HEK293T (cell line): ENCODE data around the gene INPP4B.

Experiments used
- CTCF ChIA-PET: fragments of 350-600 bp; formaldehyde crosslinking; extraction: SDS; loops from one replicate; lab custom pipeline; 2021; ENCODE audit warnings: antibody characterized with exemption, inconsistent platforms; lab: Yijun Ruan, JAX
- POLR2A ChIA-PET: fragments of 350-600 bp; formaldehyde crosslinking; extraction: SDS; loops from one replicate; lab custom pipeline; 2020; ENCODE audit warnings: antibody characterized with exemption, inconsistent platforms; lab: Yijun Ruan, JAX
- DNase-seq: peaks from one replicate; pipeline ENCODE4 v3.0.0; 2012; ENCODE audit warnings: mixed read lengths; ENCODE audit errors: extremely low spot score
- ARNT ChIP-seq: fragments of 450-650 bp; IDR thresholded peaks from 2 replicates; pipeline ENCODE4 v1.6.1; 2017; ENCODE audit warnings: mild to moderate bottlenecking
- BHLHE40 ChIP-seq: fragments of 450-650 bp; IDR thresholded peaks from 2 replicates; pipeline ENCODE4 v1.6.1; 2016; ENCODE audit warnings: mild to moderate bottlenecking, moderate library complexity, borderline replicate concordance
- CTBP1 ChIP-seq: fragments of 450-650 bp; IDR thresholded peaks from 2 replicates; pipeline ENCODE4 v1.6.1; 2016; ENCODE audit warnings: borderline replicate concordance
- ELF4 ChIP-seq: fragments of 450-650 bp; IDR thresholded peaks from 2 replicates; pipeline ENCODE4 v1.6.1; 2017; ENCODE audit warnings: antibody characterized with exemption
- FOXA1 ChIP-seq: fragments of 450-650 bp; IDR thresholded peaks from 2 replicates; pipeline ENCODE4 v1.6.1; 2016; ENCODE audit warnings: mild to moderate bottlenecking
- FOXK2 ChIP-seq: fragments of 450-650 bp; IDR thresholded peaks from 2 replicates; pipeline ENCODE4 v1.6.1; 2016; ENCODE audit warnings: mild to moderate bottlenecking
- FOXM1 ChIP-seq: fragments of 450-650 bp; IDR thresholded peaks from 2 replicates; pipeline ENCODE4 v1.6.1; 2017; ENCODE audit warnings: mild to moderate bottlenecking, borderline replicate concordance
- HDGF ChIP-seq: fragments of 450-650 bp; IDR thresholded peaks from 2 replicates; pipeline ENCODE4 v1.6.1; 2017; ENCODE audit warnings: antibody characterized with exemption, borderline replicate concordance
- L3MBTL2 ChIP-seq: fragments of 450-650 bp; conservative IDR thresholded peaks from 2 replicates; pipeline ENCODE4 v1.6.1; 2016; ENCODE audit warnings: mild to moderate bottlenecking
- LEF1 ChIP-seq: fragments of 450-650 bp; IDR thresholded peaks from 2 replicates; pipeline ENCODE4 v1.6.1; 2017; ENCODE audit warnings: mild to moderate bottlenecking, borderline replicate concordance
- NFRKB ChIP-seq: fragments of 450-650 bp; IDR thresholded peaks from 2 replicates; pipeline ENCODE4 v1.6.1; 2016; ENCODE audit warnings: mild to moderate bottlenecking, moderate library complexity
- PKNOX1 ChIP-seq: fragments of 450-650 bp; IDR thresholded peaks from 2 replicates; pipeline ENCODE4 v1.6.1; 2016
- SP1 ChIP-seq: fragments of 450-650 bp; IDR thresholded peaks from 2 replicates; pipeline ENCODE4 v1.6.1; 2017
- SUZ12 ChIP-seq: fragments of 450-650 bp; IDR thresholded peaks from 2 replicates; pipeline ENCODE4 v1.6.1; 2016; ENCODE audit warnings: mild to moderate bottlenecking
- TARDBP ChIP-seq: fragments of 450-650 bp; IDR thresholded peaks from 2 replicates; pipeline ENCODE4 v1.6.1; 2016
- ZNF384 ChIP-seq: fragments of 450-650 bp; IDR thresholded peaks from 2 replicates; pipeline ENCODE4 v1.6.1; 2016

The INPP4B gene

GRCh38 chr4:142130666-142131065 is 715.4 kb downstream of the INPP4B start:
- no peak for TF ChIP-seq FOXM1
- no peak for TF ChIP-seq HDGF
- TF ChIP-seq TARDBP: no peak
- TF ChIP-seq LEF1: no peak
- TF ChIP-seq L3MBTL2: no peak
- no peak for TF ChIP-seq BHLHE40
- no peak for TF ChIP-seq FOXK2
- TF ChIP-seq CTBP1: no peak
- TF ChIP-seq FOXA1: no peak
- no peak for TF ChIP-seq SP1
- no peak for TF ChIP-seq NFRKB
- TF ChIP-seq ZNF384: no peak
- no peak for TF ChIP-seq ELF4
- no peak for TF ChIP-seq ARNT
- no peak for TF ChIP-seq SUZ12
- no peak for TF ChIP-seq PKNOX1
- ChIA-PET CTCF (no interaction called here), POLR2A (no interaction called here)
- DNase-seq: no peak

- ChIA-PET CTCF (no interaction called here), POLR2A (no interaction called here)
- DNase-seq: no peak
- TF ChIP-seq SP1: no peak
- TF ChIP-seq PKNOX1: no peak
- no peak for TF ChIP-seq LEF1
- TF ChIP-seq HDGF: no peak
- no peak for TF ChIP-seq NFRKB
- no peak for TF ChIP-seq L3MBTL2
- TF ChIP-seq FOXA1: no peak
- TF ChIP-seq FOXK2: no peak
- TF ChIP-seq TARDBP: no peak
- no peak for TF ChIP-seq ARNT
These were observed 716.2 kb downstream of the INPP4B start for GRCh38 chr4:142129931-142130330.

GRCh38 chr4:142129473-142129872 is 716.6 kb downstream of the INPP4B start:
- TF ChIP-seq BHLHE40 (no peak), L3MBTL2 (no peak), FOXA1 (no peak), ZNF384 (no peak), FOXM1 (no peak), SP1 (no peak), LEF1 (no peak), FOXK2 (no peak), TARDBP (no peak), CTBP1 (no peak), SUZ12 (no peak), PKNOX1 (no peak), HDGF (no peak), ARNT (no peak), ELF4 (no peak), NFRKB (no peak)
- no peak for DNase-seq
- ChIA-PET CTCF (no interaction called here), POLR2A (no interaction called here)

GRCh38 chr4:142128529-142128928 is 717.6 kb downstream of the INPP4B start:
- ChIA-PET CTCF (no interaction called here), POLR2A (no interaction called here)
- TF ChIP-seq PKNOX1 (no peak), LEF1 (no peak), FOXK2 (no peak), ZNF384 (no peak), CTBP1 (no peak)
- no peak for DNase-seq

- peak; percentile 28 for DNase-seq
- POLR2A ChIA-PET: no interaction called here
- CTCF ChIA-PET: interaction anchor here (0.7 kb wide), 1 partner anchor 757 kb away, joined by 3 read pairs; no protein-coding TSS in a partner anchor
- TF ChIP-seq TARDBP (no peak), BHLHE40 (no peak), HDGF (no peak), FOXA1 (no peak), LEF1 (no peak), SUZ12 (no peak), CTBP1 (no peak), SP1 (no peak), FOXK2 (no peak), NFRKB (no peak), PKNOX1 (no peak), ARNT (no peak), FOXM1 (no peak), ZNF384 (no peak), ELF4 (no peak), L3MBTL2 (no peak)
These were observed 719.1 kb downstream of the INPP4B start for GRCh38 chr4:142126890-142127497.
